Measurements from ENCODE around the gene RNU4-1.
"Not testable (repeated sequence)": the region's sequence is repeated elsewhere in the genome, so short reads cannot be mapped to it uniquely, and the experiment has no call there.

Gene RNU4-1

GRCh38 chr12:120258323-120258896, 34.6 kb downstream of the RNU4-1 start:
- no peak for DNase-seq (ENCODE audit: low read depth)

- peak; percentile 93 for DNase-seq (ENCODE audit: low read depth)
These were observed 35.8 kb downstream of the RNU4-1 start for GRCh38 chr12:120257041-120257821.

- no peak for DNase-seq (ENCODE audit: low read depth)
These were observed 38.2 kb downstream of the RNU4-1 start for GRCh38 chr12:120254809-120255208.

GRCh38 chr12:120253313-120253712, 39.7 kb downstream of the RNU4-1 start:
- DNase-seq (ENCODE audit: low read depth) = not testable (repeated sequence)

- DNase-seq (ENCODE audit: low read depth) = no peak
These were observed 40.7 kb downstream of the RNU4-1 start for GRCh38 chr12:120252071-120252906.

- not testable (repeated sequence) for DNase-seq (ENCODE audit: low read depth)
These were observed 41.5 kb downstream of the RNU4-1 start for GRCh38 chr12:120251364-120252070.

- no peak for DNase-seq (ENCODE audit: low read depth)
These were observed 42.9 kb downstream of the RNU4-1 start for GRCh38 chr12:120249875-120250795.

GRCh38 chr12:120249266-120249874, 43.7 kb downstream of the RNU4-1 start:
- no peak for DNase-seq (ENCODE audit: low read depth)

- DNase-seq (ENCODE audit: low read depth) = peak; percentile 86
These were observed 45.4 kb downstream of the RNU4-1 start for GRCh38 chr12:120247621-120248030.

GRCh38 chr12:120247183-120247582, 45.9 kb downstream of the RNU4-1 start:
- DNase-seq (ENCODE audit: low read depth) = no peak

- not testable (repeated sequence) for DNase-seq (ENCODE audit: low read depth)
These were observed 46.3 kb downstream of the RNU4-1 start for GRCh38 chr12:120246705-120247104.
